GM18861 (cell line): Measurements from ENCODE around the gene SSX2B.
"Not testable (repeated sequence)": the region's sequence is repeated elsewhere in the genome, so short reads cannot be mapped to it uniquely, and the experiment has no call there.

Source experiments
- ATAC-seq: cut with Tn5 transposase; IDR thresholded peaks from one replicate; pipeline ENCODE4 v1.9.1; 2021; ENCODE audit not compliant: unreplicated experiment

SSX2B gene

DNA sequence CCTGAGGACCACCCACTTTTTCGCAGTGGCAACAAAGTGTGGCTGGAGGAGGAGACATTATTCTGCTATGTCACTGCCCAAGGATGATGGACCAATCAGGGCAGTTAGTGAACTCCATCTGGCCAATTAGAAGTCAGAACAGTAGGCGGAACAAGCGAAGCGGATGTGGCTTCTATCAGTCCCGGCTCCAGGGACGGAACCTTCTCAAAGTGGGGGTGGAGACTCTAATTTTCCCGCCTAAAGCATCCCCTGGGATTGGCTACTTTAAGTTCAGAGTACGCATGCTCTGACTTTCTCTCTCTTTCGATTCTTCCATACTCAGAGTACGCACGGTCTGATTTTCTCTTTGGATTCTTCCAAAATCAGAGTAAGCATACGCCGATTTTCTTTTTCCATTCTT lies at the start of gene SSX2B:
Gene SSX2B (plus strand): TSS at position 301 of the 400 bp plus-strand sequence. CDS start 1,429 bp downstream, outside the sequence.
- ATAC-seq: not testable (repeated sequence)

DNA sequence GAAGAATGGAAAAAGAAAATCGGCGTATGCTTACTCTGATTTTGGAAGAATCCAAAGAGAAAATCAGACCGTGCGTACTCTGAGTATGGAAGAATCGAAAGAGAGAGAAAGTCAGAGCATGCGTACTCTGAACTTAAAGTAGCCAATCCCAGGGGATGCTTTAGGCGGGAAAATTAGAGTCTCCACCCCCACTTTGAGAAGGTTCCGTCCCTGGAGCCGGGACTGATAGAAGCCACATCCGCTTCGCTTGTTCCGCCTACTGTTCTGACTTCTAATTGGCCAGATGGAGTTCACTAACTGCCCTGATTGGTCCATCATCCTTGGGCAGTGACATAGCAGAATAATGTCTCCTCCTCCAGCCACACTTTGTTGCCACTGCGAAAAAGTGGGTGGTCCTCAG lies 44.0 kb upstream of the SSX2B start, which contains the start of gene SSX2:
Gene SSX2 (minus strand): TSS at position 101 of the 400 bp plus-strand sequence. CDS start 1,429 bp downstream, outside the sequence.
- ATAC-seq: not testable (repeated sequence)

- not testable (repeated sequence) for ATAC-seq
Measured at GRCh38 chrX:52765983-52766382, 14.9 kb downstream of the SSX2B start.

DNA sequence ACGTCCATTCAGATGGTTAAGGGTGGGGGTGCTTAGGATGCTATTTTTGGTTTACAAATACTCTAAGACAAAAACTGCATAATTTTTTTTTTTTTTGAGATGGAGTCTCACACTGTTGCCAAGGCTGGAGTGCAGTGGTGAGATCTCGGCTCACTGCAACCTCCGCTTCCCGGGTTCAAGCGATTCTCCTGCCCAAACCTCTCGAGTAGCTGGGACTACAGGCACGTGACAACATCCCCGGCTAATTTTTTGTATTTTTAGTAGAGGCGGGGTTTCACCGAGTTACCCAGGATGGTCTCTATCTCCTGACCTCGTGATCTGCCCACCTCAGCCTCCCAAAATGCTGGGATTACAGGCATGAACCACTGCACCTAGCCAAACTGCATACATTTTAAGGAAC lies 22.5 kb downstream of the SSX2B start:
- ATAC-seq: not testable (repeated sequence)

DNA sequence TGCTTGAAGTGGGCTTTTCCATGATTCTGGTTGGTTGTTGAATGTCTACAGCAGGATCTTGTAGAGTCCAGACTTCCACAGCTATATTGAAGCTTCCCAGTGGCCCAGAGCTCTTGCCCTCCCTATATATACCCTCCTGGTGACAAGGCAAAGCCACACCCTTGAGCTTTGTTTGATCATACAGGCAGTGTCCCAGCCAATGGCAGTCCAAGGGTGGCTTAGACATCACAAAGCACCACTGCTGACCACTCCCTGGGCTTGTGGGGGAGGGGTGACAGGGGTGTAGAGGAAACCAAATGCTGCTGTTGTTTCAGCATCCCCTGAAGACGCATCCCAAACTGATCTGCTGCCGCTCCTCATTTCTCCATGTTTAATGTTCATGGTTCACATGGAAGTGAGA lies 46.3 kb downstream of the SSX2B start, which contains the start of gene SPANXN5:
Gene SPANXN5 (minus strand): TSS at position 101 of the 400 bp plus-strand sequence. CDS start 79 bp downstream, at position 22.
- not testable (repeated sequence) for ATAC-seq

- ATAC-seq: not testable (repeated sequence)
Measured at GRCh38 chrX:52804876-52805275, 53.8 kb downstream of the SSX2B start.
